ENCODE results near the gene SS18L1. TPM values are rescaled to one million over a fixed set of nuclear protein-coding genes. Genes with fewer than 3 reads are reported as not detected.

The SS18L1 gene
- total RNA-seq, 4 donors from 2014 or later, result 14.7 to 23.2 (median 22.1) TPM

GRCh38 chr20:62101078-62101477 lies 42.5 kb upstream of the SS18L1 start:
- in situ Hi-C loops (cut with MboI; ENCODE audit: low pct_ligation_motif_present in 1 of 4, low pct_unique_long_range_greater_than_20kb in 1 of 4, low sequenced_read_pairs in 3 of 4) (no loop called here), intact Hi-C loops (cut with DNase I; ENCODE audit: low total_unique reads) (no loop called here)
- H3K4me3 ChIP-seq, result no peak overlapping the region
- H3K27me3 ChIP-seq, result peaks cover 8% of the 10 kb centered on the region
- no peak overlapping the region for H3K27ac ChIP-seq
- peaks cover 0 to 5% of the 10 kb centered on the region in 2 donors for H3K9me3 ChIP-seq
- H3K36me3 ChIP-seq, result no peaks in the 10 kb centered on the region
- TF ChIP-seq POLR2AphosphoS5 (IDR thresholded peaks at IDR 0.05) (no peak), POLR2A (IDR thresholded peaks at IDR 0.05) (no peak), EP300 (IDR thresholded peaks at IDR 0.05; ENCODE audit: low read depth) (no peak)
- H3K4me1 ChIP-seq, result peaks cover 0 to 13% (median 9%) of the 10 kb centered on the region in 4 donors
- DNase-seq, result no peak
- 89 to 90% methylated on average over 3 to 4 of the region's 4 CpGs for WGBS, 2 donors (ENCODE audit: low coverage in 1 of 2)

GRCh38 chr20:62103508-62104233 lies 39.9 kb upstream of the SS18L1 start:
- no peak for DNase-seq
- Histone ChIP-seq H3K27me3 (peaks cover 8% of the 10 kb centered on the region), H3K36me3 (no peaks in the 10 kb centered on the region), H3K4me1 (peaks cover 0 to 13% (median 9%) of the 10 kb centered on the region in 4 donors), H3K4me3 (no peak overlapping the region), H3K27ac (no peak overlapping the region), H3K9me3 (peaks cover 18 to 25% of the 10 kb centered on the region in 2 donors)
- in situ Hi-C loops (cut with MboI; ENCODE audit: low pct_ligation_motif_present in 1 of 4, low pct_unique_long_range_greater_than_20kb in 1 of 4, low sequenced_read_pairs in 3 of 4) (no loop called here), intact Hi-C loops (cut with DNase I; ENCODE audit: low total_unique reads) (no loop called here)
- WGBS, 2 donors (ENCODE audit: low coverage in 1 of 2), result 85% methylated on average over 21 of the region's 21 CpGs; no CpG with 5 or more reads in 1 of the 2 donors
- TF ChIP-seq POLR2A (IDR thresholded peaks at IDR 0.05) (no peak), CTCF (IDR thresholded peaks at IDR 0.05) (no peak)

- no peaks in the 10 kb centered on the region for H3K36me3 ChIP-seq
- H3K4me3 ChIP-seq, result no peak overlapping the region
- H3K4me1 ChIP-seq, result peaks cover 0 to 13% (median 9%) of the 10 kb centered on the region in 4 donors
- peak overlapping the region in 1 of 4 donors; percentile 34 for H3K27ac ChIP-seq
- WGBS, 2 donors (ENCODE audit: low coverage in 1 of 2), result 46% methylated on average over 15 of the region's 15 CpGs; no CpG with 5 or more reads in 1 of the 2 donors
- peaks cover 22 to 31% of the 10 kb centered on the region in 2 donors for H3K9me3 ChIP-seq
- peaks cover 8% of the 10 kb centered on the region for H3K27me3 ChIP-seq
- TF ChIP-seq POLR2A (IDR thresholded peaks at IDR 0.05) (no peak), CTCF (IDR thresholded peaks at IDR 0.05) (no peak), EP300 (IDR thresholded peaks at IDR 0.05; ENCODE audit: low read depth) (no peak), POLR2AphosphoS5 (IDR thresholded peaks at IDR 0.05) (no peak)
- DNase-seq, result no peak
- in situ Hi-C loops (cut with MboI; ENCODE audit: low pct_ligation_motif_present in 1 of 4, low pct_unique_long_range_greater_than_20kb in 1 of 4, low sequenced_read_pairs in 3 of 4), result no loop called here
- intact Hi-C loops (cut with DNase I; ENCODE audit: low total_unique reads), result no loop called here
These were observed 39.3 kb upstream of the SS18L1 start for GRCh38 chr20:62104234-62104789.

- intact Hi-C loops (cut with DNase I; ENCODE audit: low total_unique reads) (loop anchor here (1.0 kb wide), 1 partner anchor 30 kb away; no protein-coding TSS in a partner anchor), in situ Hi-C loops (cut with MboI; ENCODE audit: low pct_ligation_motif_present in 1 of 4, low pct_unique_long_range_greater_than_20kb in 1 of 4, low sequenced_read_pairs in 3 of 4) (no loop called here)
- H3K4me3 ChIP-seq, result no peak overlapping the region
- peaks cover 8% of the 10 kb centered on the region for H3K27me3 ChIP-seq
- 7 to 20% methylated on average over 2 to 7 of the region's 7 CpGs for whole genome bisulfite sequencing, 2 donors (ENCODE audit: low coverage in 1 of 2)
- no peak for TF ChIP-seq POLR2AphosphoS5 (IDR thresholded peaks at IDR 0.05)
- TF ChIP-seq EP300 (IDR thresholded peaks at IDR 0.05; ENCODE audit: low read depth), result no peak
- no peak for TF ChIP-seq POLR2A (IDR thresholded peaks at IDR 0.05)
- no peak for TF ChIP-seq CTCF (IDR thresholded peaks at IDR 0.05)
- peak; percentile 41 for DNase-seq
- H3K9me3 ChIP-seq, result peaks cover 23 to 36% of the 10 kb centered on the region in 2 donors
- no peaks in the 10 kb centered on the region for H3K36me3 ChIP-seq
- H3K27ac ChIP-seq, result peak overlapping the region in 3 of 4 donors; percentile 18 to 34 (median 31)
- H3K4me1 ChIP-seq, result peaks cover 0 to 13% (median 9%) of the 10 kb centered on the region in 4 donors
These were observed 38.7 kb upstream of the SS18L1 start for GRCh38 chr20:62104791-62105345.
